Activated CD4-positive, alpha-beta T cell treated with anti-CD3 and anti-CD28 coated beads, Interleukin-2, amount 50 U/mL, for 4 hours (primary cell): ENCODE measurements around the gene TAOK1.
A peak's percentile ranks its signal among the peaks of the same experiment; 100 is the strongest.

Experiments
- DNase-seq, 2 experiments: peaks; one replicate each; pipeline ENCODE4 v3.0.0-alpha.2; 2020

TAOK1 gene

GRCh38 chr17:29571883-29572681 is 181.9 kb downstream of the TAOK1 start:
- no peak for DNase-seq

GRCh38 chr17:29572691-29573557 is 182.8 kb downstream of the TAOK1 start:
- peak; percentile 49 to 52 for DNase-seq

- DNase-seq, result no peak
These were observed 183.4 kb downstream of the TAOK1 start for GRCh38 chr17:29573558-29573869.

- DNase-seq, result no peak
These were observed 183.9 kb downstream of the TAOK1 start for GRCh38 chr17:29573871-29574731.

- DNase-seq, result no peak
These were observed 184.8 kb downstream of the TAOK1 start for GRCh38 chr17:29574732-29575510.

GRCh38 chr17:29575511-29576213 is 185.5 kb downstream of the TAOK1 start:
- DNase-seq, result no peak

- DNase-seq, result no peak
These were observed 186.2 kb downstream of the TAOK1 start for GRCh38 chr17:29576214-29577000.

GRCh38 chr17:29577001-29577370 is 186.8 kb downstream of the TAOK1 start:
- no peak for DNase-seq

GRCh38 chr17:29577385-29578211 is 187.4 kb downstream of the TAOK1 start:
- DNase-seq, result no peak

- no peak for DNase-seq
These were observed 188.7 kb downstream of the TAOK1 start for GRCh38 chr17:29578626-29579485.

- DNase-seq, result peak; percentile 90 to 91
These were observed 190.0 kb downstream of the TAOK1 start for GRCh38 chr17:29579866-29580771.

GRCh38 chr17:29581583-29582253 is 191.6 kb downstream of the TAOK1 start:
- no peak for DNase-seq

- no peak for DNase-seq
These were observed 192.1 kb downstream of the TAOK1 start for GRCh38 chr17:29582254-29582765.

GRCh38 chr17:29582772-29583171 is 192.6 kb downstream of the TAOK1 start:
- DNase-seq, result no peak

GRCh38 chr17:29583324-29584248 is 193.4 kb downstream of the TAOK1 start:
- DNase-seq, result no peak
